CD8-positive, alpha-beta memory T cell (primary cell): Measurements from ENCODE around the gene RNF115. TPM values are rescaled to one million over a fixed set of nuclear protein-coding genes. Genes with fewer than 3 reads are reported as not detected.

Source experiments
- CTCF ChIA-PET: fragments of 350-600 bp; sonication (Branson Sonifier 250); formaldehyde crosslinking; loops from one replicate; lab custom pipeline; 2021; ENCODE audit warnings: antibody characterized with exemption; lab: Charles Lee
- POLR2A ChIA-PET: fragments of 350-600 bp; sonication (Branson Sonifier 250); formaldehyde crosslinking; loops from one replicate; lab custom pipeline; 2021; ENCODE audit warnings: antibody characterized with exemption; lab: Charles Lee
- DNase-seq, 5 donors: peaks; one replicate each; pipeline versions ENCODE4 v3.0.0 to v3.0.0-alpha.2; 2020 to 2022; ENCODE audit warnings: mixed read lengths in 1 of 5
- H3K27ac ChIP-seq: one replicate; pipeline ENCODE4 v1.7.0; 2013; ENCODE audit warnings: low read depth, mild to moderate bottlenecking, low read length, moderate library complexity
- H3K27me3 ChIP-seq: 2 replicates; pipeline ENCODE4 v1.7.0; 2013; ENCODE audit warnings: low read length, mild to moderate bottlenecking; ENCODE audit not compliant: insufficient read depth, poor library complexity, severe bottlenecking
- H3K36me3 ChIP-seq: 2 replicates; pipeline ENCODE4 v1.7.0; 2013; ENCODE audit warnings: mild to moderate bottlenecking, low read length, moderate library complexity; ENCODE audit not compliant: insufficient read depth
- H3K4me1 ChIP-seq: 2 replicates; pipeline ENCODE4 v1.7.0; 2013; ENCODE audit warnings: mild to moderate bottlenecking, low read length, moderate library complexity; ENCODE audit not compliant: insufficient read depth
- H3K4me3 ChIP-seq: 2 replicates; pipeline ENCODE4 v1.7.0; 2013; ENCODE audit warnings: mild to moderate bottlenecking, low read length
- H3K9me3 ChIP-seq: 2 replicates; pipeline ENCODE4 v1.7.0; 2013; ENCODE audit warnings: mild to moderate bottlenecking, low read length
- H3K27ac Mint-ChIP-seq, 8 donors: one replicate each; pipeline ENCODE4 v1.8.0; 2020 to 2021; ENCODE audit warnings: mixed read lengths in 8 of 8, mild to moderate bottlenecking in 6 of 8, inconsistent platforms in 3 of 8, moderate library complexity in 3 of 8
- H3K27me3 Mint-ChIP-seq, 2 donors: one replicate each; pipeline ENCODE4 v1.8.0; 2020 to 2021; ENCODE audit warnings: mixed read lengths in 2 of 2, mild to moderate bottlenecking in 1 of 2, moderate library complexity in 1 of 2
- H3K36me3 Mint-ChIP-seq, 3 donors: one replicate each; pipeline ENCODE4 v1.8.0; 2020 to 2021; ENCODE audit warnings: mixed read lengths in 3 of 3, inconsistent platforms in 1 of 3, mild to moderate bottlenecking in 1 of 3
- H3K4me1 Mint-ChIP-seq, 3 donors: one replicate each; pipeline ENCODE4 v1.8.0; 2020 to 2021; ENCODE audit warnings: mixed read lengths in 3 of 3, inconsistent platforms in 1 of 3, mild to moderate bottlenecking in 1 of 3
- H3K4me3 Mint-ChIP-seq, 7 donors: one replicate each; pipeline ENCODE4 v1.8.0; 2020 to 2021; ENCODE audit warnings: mixed read lengths in 7 of 7, mild to moderate bottlenecking in 6 of 7, moderate library complexity in 4 of 7, inconsistent platforms in 2 of 7
- H3K9me3 Mint-ChIP-seq, 5 donors: one replicate each; pipeline ENCODE4 v1.8.0; 2020 to 2022; ENCODE audit warnings: mixed read lengths in 5 of 5, mild to moderate bottlenecking in 3 of 5, moderate library complexity in 2 of 5, inconsistent platforms in 1 of 5
- polyA plus RNA-seq: library from polyadenylated mRNA; unstranded; fragments of 300-500 nt; fragmentation: Illumina TruSeq; gene quantifications from one replicate; pipeline ENCODE4 v1.2.3, GENCODE V29; 2021
- total RNA-seq, 2 experiments: library from RNA; stranded (reverse); gene quantifications; one replicate each; pipeline ENCODE4 v1.2.3, GENCODE V29; 2021

RNF115 gene
- total and polyA plus RNA-seq, 3 experiments from 2014 or later: 9.1 to 17.8 (median 16.9) TPM

DNA sequence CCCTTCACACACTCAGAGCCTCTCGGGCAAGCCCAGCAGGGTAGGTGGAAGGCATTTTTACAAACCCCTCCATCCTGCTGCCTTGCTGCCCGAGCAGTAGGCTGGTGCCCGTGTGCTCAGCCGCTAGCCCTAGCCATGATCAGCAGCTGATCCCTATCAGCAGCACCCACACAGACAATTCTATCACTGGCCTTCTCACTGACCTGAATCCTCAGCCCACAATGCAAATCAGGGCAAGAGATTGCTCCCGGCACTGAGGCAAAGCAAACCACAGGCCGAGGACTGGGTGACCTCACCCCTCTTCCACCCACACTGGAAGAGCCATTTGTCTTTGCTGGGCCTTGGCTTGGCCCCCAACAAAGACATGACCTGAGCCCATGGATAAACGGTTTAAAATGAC, 115.8 kb downstream of the RNF115 start:
- Histone ChIP-seq H3K27ac (no peak overlapping the region), H3K4me3 (no peak overlapping the region), H3K36me3 (no peaks in the 10 kb centered on the region), H3K4me1 (no peaks in the 10 kb centered on the region), H3K9me3 (no peaks in the 10 kb centered on the region), H3K27me3 (no peaks in the 10 kb centered on the region)
- Mint-ChIP-seq H3K4me1 (peaks cover 0 to 5% (median 4%) of the 10 kb centered on the region in 3 donors), H3K4me3 (no peak overlapping the region), H3K27ac (peak overlapping the region in 3 of 8 donors; percentile 64 to 68 (median 68)), H3K27me3 (no peaks in the 10 kb centered on the region), H3K9me3 (no peaks in the 10 kb centered on the region), H3K36me3 (no peaks in the 10 kb centered on the region)
- DNase-seq: no peak
- ChIA-PET CTCF (interaction anchor here (1.5 kb wide), 1 partner anchor 13 kb away, joined by 5 read pairs; no protein-coding TSS in a partner anchor), POLR2A (no interaction called here)

DNA sequence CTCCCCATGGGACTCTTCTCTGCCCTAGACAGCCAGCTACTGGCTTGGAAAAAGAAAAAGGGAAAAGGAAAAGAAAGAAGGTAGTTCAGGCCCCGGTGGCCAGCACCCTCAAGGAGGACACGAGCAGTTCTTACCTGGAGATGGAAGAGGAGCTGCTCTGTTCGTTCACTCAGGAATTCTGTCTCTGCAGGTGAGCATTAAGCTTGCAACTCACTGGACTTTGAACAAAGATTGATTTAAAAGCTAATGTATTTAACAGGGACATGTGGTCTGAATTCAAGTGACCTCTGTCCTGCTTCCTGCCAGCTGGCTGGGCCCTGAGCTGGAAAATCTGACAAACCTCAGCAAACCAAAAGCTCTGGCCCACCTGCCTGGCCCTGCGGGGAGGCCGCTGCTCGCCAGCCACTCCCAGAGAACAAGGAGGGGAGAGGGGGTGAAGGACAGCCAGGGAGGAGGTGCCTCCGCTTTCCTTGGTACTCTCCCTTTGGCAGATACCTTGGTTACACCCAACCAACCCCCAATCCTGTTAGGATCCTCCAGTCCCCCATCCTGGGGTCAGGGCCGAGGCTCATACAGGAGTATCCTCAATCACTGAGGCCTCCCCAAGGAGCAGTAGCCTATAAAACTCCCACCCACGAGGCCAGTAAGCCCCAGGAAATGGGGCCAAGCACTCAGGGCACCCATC, 116.6 kb downstream of the RNF115 start, which contains the start of gene PDZK1:
PDZK1 (minus strand) TSS at position 186 of the 685 bp plus-strand sequence. CDS start 19,347 bp downstream, outside the sequence.
- Mint-ChIP-seq H3K27ac (peak within 1 kb of the TSS in 3 of 8 donors; percentile 64 to 86 (median 68)), H3K4me3 (peak within 1 kb of the TSS in 1 of 7 donors; percentile 40), H3K9me3 (no peaks in the 10 kb centered on the region), H3K4me1 (peaks cover 0 to 5% (median 4%) of the 10 kb centered on the region in 3 donors), H3K27me3 (no peaks in the 10 kb centered on the region), H3K36me3 (no peaks in the 10 kb centered on the region)
- H3K4me3 ChIP-seq: no peak within 1 kb of the TSS
- DNase-seq: no peak
- POLR2A ChIA-PET: no interaction called here
- no peaks in the 10 kb centered on the region for H3K4me1 ChIP-seq
- no peaks in the 10 kb centered on the region for H3K9me3 ChIP-seq
- H3K36me3 ChIP-seq: no peaks in the 10 kb centered on the region
- no peaks in the 10 kb centered on the region for H3K27me3 ChIP-seq
- H3K27ac ChIP-seq: no peak within 1 kb of the TSS
- CTCF ChIA-PET: no interaction called here

DNA sequence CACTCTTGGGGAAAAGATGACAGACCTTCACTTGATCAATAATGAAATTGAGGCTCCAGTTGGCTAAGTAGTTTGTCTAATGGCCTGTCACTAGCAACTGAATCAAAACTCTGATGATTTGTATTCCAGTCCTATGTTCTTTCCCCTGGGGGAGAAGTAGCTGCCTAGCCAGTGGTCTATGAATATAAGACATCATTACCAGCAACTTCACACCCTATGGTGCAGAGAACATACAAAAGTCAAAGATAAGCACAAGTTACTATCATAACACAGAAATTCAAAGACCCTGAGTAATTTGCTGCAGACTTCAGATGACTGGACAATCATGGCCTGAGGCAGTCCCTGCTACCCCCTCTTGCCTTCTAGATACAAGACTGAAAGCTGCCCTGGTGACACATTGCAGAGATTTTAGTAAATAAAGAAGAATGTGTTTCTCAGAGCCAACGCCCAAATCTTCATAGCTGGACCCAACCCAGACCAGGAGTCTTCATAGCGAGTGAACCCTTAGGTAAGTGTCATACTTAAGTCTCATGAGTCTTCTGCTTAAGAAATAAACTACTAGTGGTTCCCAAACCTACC, 117.7 kb downstream of the RNF115 start:
- H3K4me1 ChIP-seq: no peaks in the 10 kb centered on the region
- DNase-seq: no peak
- no peaks in the 10 kb centered on the region for H3K9me3 Mint-ChIP-seq
- H3K4me1 Mint-ChIP-seq: peaks cover 0 to 5% (median 4%) of the 10 kb centered on the region in 3 donors
- H3K36me3 ChIP-seq: no peaks in the 10 kb centered on the region
- ChIA-PET POLR2A (no interaction called here), CTCF (interaction anchor here (1.5 kb wide), 1 partner anchor 14 kb away, joined by 5 read pairs; no protein-coding TSS in a partner anchor)
- no peaks in the 10 kb centered on the region for H3K27me3 Mint-ChIP-seq
- no peaks in the 10 kb centered on the region for H3K9me3 ChIP-seq
- no peak overlapping the region for H3K4me3 Mint-ChIP-seq
- H3K27me3 ChIP-seq: no peaks in the 10 kb centered on the region
- no peaks in the 10 kb centered on the region for H3K36me3 Mint-ChIP-seq
- peak overlapping the region in 1 of 8 donors; percentile 51 for H3K27ac Mint-ChIP-seq
- H3K27ac ChIP-seq: no peak overlapping the region
- no peak overlapping the region for H3K4me3 ChIP-seq

DNA sequence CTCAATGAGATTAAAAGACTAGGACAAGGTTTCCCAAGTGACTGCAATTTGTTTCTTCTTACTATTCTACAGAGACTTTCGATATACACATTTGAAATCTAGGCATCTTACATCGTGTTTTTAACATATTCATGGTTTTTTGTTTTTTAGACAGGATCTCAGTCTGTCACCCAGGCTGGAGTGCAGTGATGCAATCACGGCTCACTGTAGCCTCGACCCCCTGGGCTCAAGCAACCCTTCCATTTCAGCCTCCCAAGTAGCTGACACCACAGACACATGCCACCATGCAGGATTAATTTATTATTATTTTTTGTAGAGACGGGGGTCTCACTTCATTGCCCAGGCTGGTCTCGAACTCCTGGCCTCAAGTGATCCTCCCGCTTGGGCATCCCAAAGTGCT, 118.3 kb downstream of the RNF115 start:
- DNase-seq: no peak
- no peak overlapping the region for H3K27ac Mint-ChIP-seq
- H3K36me3 Mint-ChIP-seq: no peaks in the 10 kb centered on the region
- H3K4me3 Mint-ChIP-seq: no peak overlapping the region
- no peaks in the 10 kb centered on the region for H3K27me3 ChIP-seq
- no peaks in the 10 kb centered on the region for H3K4me1 ChIP-seq
- H3K4me1 Mint-ChIP-seq: peaks cover 0 to 5% (median 4%) of the 10 kb centered on the region in 3 donors
- no peaks in the 10 kb centered on the region for H3K9me3 ChIP-seq
- no peak overlapping the region for H3K4me3 ChIP-seq
- no peak overlapping the region for H3K27ac ChIP-seq
- no peaks in the 10 kb centered on the region for H3K9me3 Mint-ChIP-seq
- H3K36me3 ChIP-seq: no peaks in the 10 kb centered on the region
- CTCF ChIA-PET: interaction anchor here (1.5 kb wide), 1 partner anchor 15 kb away, joined by 5 read pairs; no protein-coding TSS in a partner anchor
- POLR2A ChIA-PET: interaction anchor here (0.6 kb wide), 1 partner anchor 11 kb away, joined by 6 read pairs; no protein-coding TSS in a partner anchor
- H3K27me3 Mint-ChIP-seq: no peaks in the 10 kb centered on the region

DNA sequence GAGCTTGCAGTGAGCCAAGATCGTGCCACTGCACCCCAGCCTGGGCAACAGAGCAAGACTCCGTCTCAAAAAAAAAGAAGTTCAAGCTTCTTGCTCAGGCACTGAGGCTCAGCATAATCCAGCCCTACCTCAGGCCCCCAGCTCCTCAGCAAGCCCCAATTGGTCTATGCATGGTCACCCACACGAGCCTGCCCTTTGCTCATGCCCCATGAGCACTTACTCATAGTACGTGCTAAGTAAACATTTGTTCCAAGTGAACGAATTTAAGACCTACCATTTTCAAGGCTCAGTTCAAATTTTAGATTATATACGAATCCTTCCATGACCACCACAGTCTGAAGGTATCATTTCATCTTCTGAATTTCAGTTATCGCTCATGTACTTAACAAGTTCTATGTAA, 121.1 kb downstream of the RNF115 start:
- no peak overlapping the region for H3K27ac ChIP-seq
- Mint-ChIP-seq H3K36me3 (no peaks in the 10 kb centered on the region), H3K27ac (no peak overlapping the region), H3K9me3 (no peaks in the 10 kb centered on the region), H3K4me3 (no peak overlapping the region), H3K27me3 (no peaks in the 10 kb centered on the region), H3K4me1 (no peaks in the 10 kb centered on the region)
- H3K4me3 ChIP-seq: no peak overlapping the region
- no peaks in the 10 kb centered on the region for H3K36me3 ChIP-seq
- DNase-seq: no peak
- H3K4me1 ChIP-seq: no peaks in the 10 kb centered on the region
- H3K9me3 ChIP-seq: no peaks in the 10 kb centered on the region
- no peaks in the 10 kb centered on the region for H3K27me3 ChIP-seq
- ChIA-PET CTCF (interaction anchor here (0.7 kb wide), 1 partner anchor 18 kb away, joined by 3 read pairs; no protein-coding TSS in a partner anchor), POLR2A (no interaction called here)

DNA sequence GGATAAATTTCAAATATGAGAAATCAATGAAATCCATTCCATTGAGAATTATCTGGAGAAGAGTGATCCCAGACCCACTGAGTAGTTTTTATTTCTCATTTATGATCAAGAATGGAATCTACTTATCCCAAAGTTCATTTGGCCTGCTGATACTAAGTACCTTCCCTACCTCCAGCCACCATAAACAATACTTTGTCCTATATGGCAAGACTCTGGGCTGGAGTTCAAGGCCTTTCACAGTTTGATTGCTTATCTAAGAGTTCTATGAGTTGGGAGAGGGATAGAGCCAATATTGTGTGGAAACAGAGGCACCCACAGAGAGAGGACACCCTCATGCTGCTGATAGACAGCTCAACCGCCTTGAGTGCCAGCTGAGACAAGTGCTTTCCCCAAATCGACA, 121.8 kb downstream of the RNF115 start:
- H3K4me3 Mint-ChIP-seq: no peak overlapping the region
- H3K4me1 Mint-ChIP-seq: no peaks in the 10 kb centered on the region
- DNase-seq: no peak
- H3K4me1 ChIP-seq: no peaks in the 10 kb centered on the region
- H3K4me3 ChIP-seq: no peak overlapping the region
- no peaks in the 10 kb centered on the region for H3K27me3 ChIP-seq
- H3K9me3 Mint-ChIP-seq: no peaks in the 10 kb centered on the region
- H3K9me3 ChIP-seq: no peaks in the 10 kb centered on the region
- no peaks in the 10 kb centered on the region for H3K36me3 ChIP-seq
- H3K27ac ChIP-seq: no peak overlapping the region
- ChIA-PET POLR2A (no interaction called here), CTCF (interaction anchor here (0.7 kb wide), 1 partner anchor 18 kb away, joined by 3 read pairs; no protein-coding TSS in a partner anchor)
- no peaks in the 10 kb centered on the region for H3K27me3 Mint-ChIP-seq
- no peaks in the 10 kb centered on the region for H3K36me3 Mint-ChIP-seq
- H3K27ac Mint-ChIP-seq: peak overlapping the region in 1 of 8 donors; percentile 41

DNA sequence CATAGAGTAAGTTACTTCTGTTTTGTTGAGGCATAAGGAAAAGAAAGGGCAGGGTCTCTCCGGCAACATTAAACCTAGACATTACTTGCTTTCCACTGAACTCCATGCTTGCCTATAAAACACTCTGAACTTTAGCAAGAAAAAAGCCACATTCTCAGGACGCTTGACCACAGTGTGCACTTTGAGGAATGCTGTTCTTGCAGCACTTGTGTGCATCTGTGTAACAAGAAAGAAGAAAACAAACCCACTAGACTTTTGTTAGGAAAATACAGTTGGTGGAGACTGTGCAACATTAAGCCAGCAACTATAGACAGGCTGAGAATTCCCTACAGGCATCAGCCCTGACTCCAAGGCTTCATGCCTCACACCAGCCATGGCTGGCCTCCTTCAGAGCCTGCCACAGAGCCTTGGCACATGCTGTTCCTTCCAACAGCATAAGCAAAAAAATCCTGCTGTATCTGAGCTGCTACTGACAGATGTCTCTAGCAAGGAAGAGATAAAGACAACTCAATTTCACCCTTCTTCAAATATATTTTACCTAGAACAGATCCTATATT, 122.5 kb downstream of the RNF115 start:
- Histone ChIP-seq H3K4me1 (no peaks in the 10 kb centered on the region), H3K36me3 (no peaks in the 10 kb centered on the region), H3K4me3 (no peak overlapping the region), H3K9me3 (no peaks in the 10 kb centered on the region), H3K27ac (no peak overlapping the region), H3K27me3 (no peaks in the 10 kb centered on the region)
- DNase-seq: no peak
- no peak overlapping the region for H3K27ac Mint-ChIP-seq
- no peaks in the 10 kb centered on the region for H3K36me3 Mint-ChIP-seq
- no peak overlapping the region for H3K4me3 Mint-ChIP-seq
- H3K4me1 Mint-ChIP-seq: no peaks in the 10 kb centered on the region
- POLR2A ChIA-PET: no interaction called here
- H3K9me3 Mint-ChIP-seq: no peaks in the 10 kb centered on the region
- CTCF ChIA-PET: no interaction called here
- no peaks in the 10 kb centered on the region for H3K27me3 Mint-ChIP-seq

DNA sequence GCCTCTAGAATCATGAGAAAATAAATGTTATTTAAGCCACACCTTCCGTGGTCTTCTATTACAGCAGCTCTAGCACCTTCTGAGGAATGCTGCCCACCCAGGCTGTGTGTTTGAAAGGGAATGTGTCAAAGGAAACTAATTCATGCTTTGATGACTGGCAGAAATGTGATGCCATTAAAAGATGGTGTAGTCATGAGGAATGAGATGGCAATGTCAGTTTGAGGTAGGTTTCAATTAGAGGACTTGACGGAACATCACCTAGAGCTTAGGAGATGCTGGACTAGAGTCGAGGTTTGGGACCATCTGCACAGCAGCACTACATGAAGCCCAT, 127.3 kb downstream of the RNF115 start:
- Mint-ChIP-seq H3K9me3 (no peaks in the 10 kb centered on the region), H3K27ac (no peak overlapping the region), H3K4me1 (peaks cover 5 to 10% (median 8%) of the 10 kb centered on the region in 3 donors), H3K4me3 (no peak overlapping the region), H3K36me3 (peaks cover 0 to 2% (median 0%) of the 10 kb centered on the region in 3 donors), H3K27me3 (no peaks in the 10 kb centered on the region)
- DNase-seq: no peak
- H3K27ac ChIP-seq: no peak overlapping the region
- H3K4me1 ChIP-seq: no peaks in the 10 kb centered on the region
- POLR2A ChIA-PET: no interaction called here
- no peaks in the 10 kb centered on the region for H3K9me3 ChIP-seq
- CTCF ChIA-PET: no interaction called here
- H3K27me3 ChIP-seq: no peaks in the 10 kb centered on the region
- no peak overlapping the region for H3K4me3 ChIP-seq
- H3K36me3 ChIP-seq: no peaks in the 10 kb centered on the region
